ENCODE data around the gene RGPD4. TPM values are rescaled to one million over a fixed set of nuclear protein-coding genes. Genes with fewer than 3 reads are reported as not detected.
"Not testable (repeated sequence)": the region's sequence is repeated elsewhere in the genome, so short reads cannot be mapped to it uniquely, and the experiment has no call there.

Gene RGPD4
- total RNA-seq, 1 donor from 2014 or later, result 0.12 TPM

DNA sequence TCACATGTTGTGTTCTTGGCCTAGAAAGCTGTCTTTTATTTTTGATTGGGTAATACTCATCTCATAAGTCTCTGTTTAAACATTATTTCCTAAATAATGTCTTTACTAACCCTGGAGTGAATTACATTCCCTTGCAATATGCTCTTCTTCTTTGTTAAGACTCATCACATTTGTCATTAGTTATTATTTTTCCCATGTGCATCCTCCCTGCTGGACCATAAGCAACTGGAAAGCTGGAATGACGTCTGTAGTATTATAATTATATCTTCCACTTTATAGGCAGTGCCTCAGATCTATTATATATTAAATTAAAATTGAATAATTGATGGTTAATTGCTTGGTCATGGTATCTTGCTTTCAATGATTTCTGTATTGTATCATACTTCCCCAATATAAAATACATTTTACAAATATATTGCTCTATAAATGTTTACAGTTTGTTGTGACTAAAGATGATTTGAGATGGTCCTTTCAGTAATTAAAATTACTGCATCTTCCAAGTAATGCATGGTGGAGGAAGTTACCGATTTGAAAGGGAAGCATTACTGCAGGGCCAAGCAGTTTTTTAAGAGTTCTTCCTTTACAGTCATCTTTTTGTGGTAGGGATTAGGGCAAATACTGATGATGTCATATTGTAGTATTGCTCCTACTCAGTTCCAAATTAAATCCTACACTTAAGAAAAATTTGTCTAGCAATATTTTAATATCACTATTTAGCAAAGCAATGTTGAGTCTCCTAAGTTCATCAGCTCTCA, 2.1 kb upstream of the RGPD4 start:
- TF ChIP-seq, protein P1, sequence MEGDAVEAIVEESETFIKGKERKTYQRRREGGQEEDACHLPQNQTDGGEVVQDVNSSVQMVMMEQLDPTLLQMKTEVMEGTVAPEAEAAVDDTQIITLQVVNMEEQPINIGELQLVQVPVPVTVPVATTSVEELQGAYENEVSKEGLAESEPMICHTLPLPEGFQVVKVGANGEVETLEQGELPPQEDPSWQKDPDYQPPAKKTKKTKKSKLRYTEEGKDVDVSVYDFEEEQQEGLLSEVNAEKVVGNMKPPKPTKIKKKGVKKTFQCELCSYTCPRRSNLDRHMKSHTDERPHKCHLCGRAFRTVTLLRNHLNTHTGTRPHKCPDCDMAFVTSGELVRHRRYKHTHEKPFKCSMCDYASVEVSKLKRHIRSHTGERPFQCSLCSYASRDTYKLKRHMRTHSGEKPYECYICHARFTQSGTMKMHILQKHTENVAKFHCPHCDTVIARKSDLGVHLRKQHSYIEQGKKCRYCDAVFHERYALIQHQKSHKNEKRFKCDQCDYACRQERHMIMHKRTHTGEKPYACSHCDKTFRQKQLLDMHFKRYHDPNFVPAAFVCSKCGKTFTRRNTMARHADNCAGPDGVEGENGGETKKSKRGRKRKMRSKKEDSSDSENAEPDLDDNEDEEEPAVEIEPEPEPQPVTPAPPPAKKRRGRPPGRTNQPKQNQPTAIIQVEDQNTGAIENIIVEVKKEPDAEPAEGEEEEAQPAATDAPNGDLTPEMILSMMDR (IDR thresholded peaks at IDR 0.05), result no peak
- DNase-seq (ENCODE audit: low spot score), result no peak
- H3K4me1 Mint-ChIP-seq (ENCODE audit: low read depth), result no peaks in the 10 kb centered on the region
- H3K9me3 Mint-ChIP-seq (ENCODE audit: low read depth), result no peaks in the 10 kb centered on the region
- H3K36me3 Mint-ChIP-seq (ENCODE audit: low read depth), result no peaks in the 10 kb centered on the region
- H3K27ac Mint-ChIP-seq (ENCODE audit: unreplicated experiment), result no peak overlapping the region
- H3K27me3 Mint-ChIP-seq (ENCODE audit: low read depth), result no peaks in the 10 kb centered on the region
- H3K4me3 Mint-ChIP-seq (ENCODE audit: unreplicated experiment), result no peak overlapping the region

DNA sequence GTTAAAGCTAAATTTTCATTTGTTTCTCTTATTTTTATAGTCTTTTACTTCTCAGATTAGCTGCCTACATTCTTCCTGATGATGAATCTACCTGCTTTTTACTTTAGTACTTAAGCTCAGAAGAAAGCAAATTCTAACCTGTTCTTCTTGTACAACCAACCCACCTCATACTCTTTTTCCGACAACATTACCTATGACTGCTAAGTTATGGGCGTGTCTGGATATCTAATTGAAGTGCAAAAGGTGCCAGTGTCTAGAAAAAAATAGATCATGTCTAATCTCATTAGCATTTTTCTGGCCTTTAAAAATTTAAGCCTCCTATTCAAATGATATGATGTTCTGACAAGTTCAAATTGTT, 1.5 kb upstream of the RGPD4 start:
- Mint-ChIP-seq H3K9me3 (ENCODE audit: low read depth) (no peaks in the 10 kb centered on the region), H3K4me1 (ENCODE audit: low read depth) (no peaks in the 10 kb centered on the region), H3K36me3 (ENCODE audit: low read depth) (no peaks in the 10 kb centered on the region), H3K4me3 (ENCODE audit: unreplicated experiment) (no peak overlapping the region), H3K27ac (ENCODE audit: unreplicated experiment) (no peak overlapping the region), H3K27me3 (ENCODE audit: low read depth) (no peaks in the 10 kb centered on the region)
- TF ChIP-seq, protein P1 (IDR thresholded peaks at IDR 0.05), result no peak
- DNase-seq (ENCODE audit: low spot score), result no peak

GRCh38 chr2:107829514-107829913, 2.8 kb downstream of the RGPD4 start:
- not testable (repeated sequence) for H3K9me3 Mint-ChIP-seq (ENCODE audit: low read depth); H3K4me1 Mint-ChIP-seq (ENCODE audit: low read depth); DNase-seq (ENCODE audit: low spot score); H3K4me3 Mint-ChIP-seq (ENCODE audit: unreplicated experiment); H3K27ac Mint-ChIP-seq (ENCODE audit: unreplicated experiment); H3K27me3 Mint-ChIP-seq (ENCODE audit: low read depth); H3K36me3 Mint-ChIP-seq (ENCODE audit: low read depth)

DNA sequence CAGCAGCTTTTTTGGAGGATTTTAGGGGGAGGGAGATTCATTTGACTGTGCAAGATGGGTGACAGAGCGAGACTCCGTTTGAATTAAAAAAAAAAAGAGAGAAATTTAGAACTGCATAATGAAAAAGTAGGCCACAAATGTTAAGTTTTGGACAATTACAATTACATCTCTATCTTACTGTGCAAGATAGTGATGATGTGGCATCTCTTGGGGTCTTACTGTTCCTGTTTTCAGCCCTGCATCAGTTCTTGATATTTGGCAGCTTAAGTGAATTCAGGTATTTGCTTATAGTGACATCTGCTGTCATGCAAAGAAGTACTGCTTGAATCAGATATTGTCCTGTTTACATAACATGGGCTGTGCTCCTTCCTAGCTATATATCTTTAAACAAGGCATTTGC, 6.5 kb downstream of the RGPD4 start:
- not testable (repeated sequence) for H3K4me1 Mint-ChIP-seq (ENCODE audit: low read depth); H3K4me3 Mint-ChIP-seq (ENCODE audit: unreplicated experiment); H3K27ac Mint-ChIP-seq (ENCODE audit: unreplicated experiment); DNase-seq (ENCODE audit: low spot score); H3K9me3 Mint-ChIP-seq (ENCODE audit: low read depth); H3K36me3 Mint-ChIP-seq (ENCODE audit: low read depth); H3K27me3 Mint-ChIP-seq (ENCODE audit: low read depth)

DNA sequence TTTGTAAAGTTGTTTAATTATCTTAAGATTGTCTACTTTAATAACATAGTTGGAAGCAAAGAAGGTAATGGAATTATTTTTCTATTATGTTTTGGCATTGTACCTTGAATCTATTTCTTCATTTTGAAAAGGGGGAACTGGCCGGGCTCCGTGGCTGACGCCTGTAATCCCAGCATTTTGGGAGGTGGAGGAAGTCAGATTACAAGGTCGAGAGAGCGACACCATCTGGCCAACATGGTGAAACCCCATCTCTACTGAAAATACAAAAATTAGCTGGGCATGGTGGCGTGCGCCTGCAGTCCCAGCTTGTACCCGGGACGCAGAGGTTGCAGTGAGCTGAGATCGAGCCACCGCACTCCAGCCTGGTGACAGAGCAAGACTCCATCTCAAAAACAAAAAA, 6.9 kb downstream of the RGPD4 start:
- not testable (repeated sequence) for H3K9me3 Mint-ChIP-seq (ENCODE audit: low read depth); H3K36me3 Mint-ChIP-seq (ENCODE audit: low read depth); H3K4me1 Mint-ChIP-seq (ENCODE audit: low read depth); H3K27me3 Mint-ChIP-seq (ENCODE audit: low read depth); DNase-seq (ENCODE audit: low spot score); H3K4me3 Mint-ChIP-seq (ENCODE audit: unreplicated experiment); H3K27ac Mint-ChIP-seq (ENCODE audit: unreplicated experiment)
- TF ChIP-seq, protein P1 (IDR thresholded peaks at IDR 0.05), result peak; percentile 70

DNA sequence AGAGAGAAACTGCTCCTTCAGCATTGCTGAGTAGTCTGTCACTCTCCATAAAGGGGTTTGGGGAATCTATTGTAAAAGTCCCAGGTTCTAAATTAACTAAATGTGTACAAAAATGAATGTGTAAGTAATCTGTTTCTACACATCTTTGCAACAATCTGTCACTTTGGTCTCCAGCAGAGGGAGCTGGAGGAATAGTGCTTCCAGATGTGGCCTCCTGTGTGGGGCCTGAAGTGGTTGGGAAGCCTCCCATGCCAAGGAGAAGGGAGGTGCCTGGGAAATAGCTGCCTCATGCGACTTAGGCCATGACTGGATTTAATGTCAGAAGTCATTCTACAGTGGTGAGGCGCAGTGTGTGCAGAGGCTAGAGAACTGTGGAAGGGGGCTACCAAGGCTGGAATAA, 89.4 kb downstream of the RGPD4 start:
- not testable (repeated sequence) for DNase-seq (ENCODE audit: low spot score); H3K9me3 Mint-ChIP-seq (ENCODE audit: low read depth); H3K4me3 Mint-ChIP-seq (ENCODE audit: unreplicated experiment); H3K27me3 Mint-ChIP-seq (ENCODE audit: low read depth); H3K36me3 Mint-ChIP-seq (ENCODE audit: low read depth); H3K4me1 Mint-ChIP-seq (ENCODE audit: low read depth); H3K27ac Mint-ChIP-seq (ENCODE audit: unreplicated experiment)
- TF ChIP-seq, protein P1 (IDR thresholded peaks at IDR 0.05), result peak; percentile 62

DNA sequence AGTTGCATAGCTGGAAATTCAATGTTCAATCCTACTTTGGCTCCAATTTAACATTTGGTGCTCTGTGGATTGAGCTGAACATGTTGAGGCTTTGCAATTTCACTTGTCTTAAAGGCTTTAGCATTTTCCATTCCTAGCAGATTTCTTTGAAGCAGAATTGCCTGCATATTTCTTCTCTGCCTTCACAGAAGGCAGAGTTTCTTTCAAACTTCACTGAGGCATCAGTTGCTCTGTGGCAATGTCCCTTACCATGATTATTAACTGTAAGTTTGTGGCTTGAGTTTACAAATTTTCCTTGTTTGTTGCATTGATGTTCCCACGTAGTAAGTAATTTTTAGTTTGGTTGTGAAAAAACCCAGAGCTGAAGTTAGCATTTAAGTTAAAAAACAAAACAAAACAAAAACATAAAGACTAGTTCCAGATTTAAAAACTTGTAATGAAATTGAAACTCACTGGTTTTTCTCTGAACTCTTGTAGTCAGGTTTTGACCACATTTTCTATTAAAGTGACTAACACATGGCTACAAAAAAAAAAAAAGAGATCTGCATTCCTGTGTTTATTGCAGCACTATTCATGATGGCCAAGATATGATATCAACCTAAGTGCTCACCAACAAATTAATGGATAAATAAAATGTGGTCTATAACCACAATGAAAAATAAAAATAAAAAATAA, 90.1 kb downstream of the RGPD4 start:
- not testable (repeated sequence) for H3K36me3 Mint-ChIP-seq (ENCODE audit: low read depth); DNase-seq (ENCODE audit: low spot score); H3K4me1 Mint-ChIP-seq (ENCODE audit: low read depth); H3K4me3 Mint-ChIP-seq (ENCODE audit: unreplicated experiment); H3K9me3 Mint-ChIP-seq (ENCODE audit: low read depth); H3K27ac Mint-ChIP-seq (ENCODE audit: unreplicated experiment); H3K27me3 Mint-ChIP-seq (ENCODE audit: low read depth)
